AG08395 (cell line): ENCODE data around the gene SMTNL1.

Experiments
- DNase-seq: peaks from one replicate; pipeline ENCODE4 v3.0.0; 2012; ENCODE audit warnings: mixed read lengths, low spot score

The SMTNL1 gene, protein sequence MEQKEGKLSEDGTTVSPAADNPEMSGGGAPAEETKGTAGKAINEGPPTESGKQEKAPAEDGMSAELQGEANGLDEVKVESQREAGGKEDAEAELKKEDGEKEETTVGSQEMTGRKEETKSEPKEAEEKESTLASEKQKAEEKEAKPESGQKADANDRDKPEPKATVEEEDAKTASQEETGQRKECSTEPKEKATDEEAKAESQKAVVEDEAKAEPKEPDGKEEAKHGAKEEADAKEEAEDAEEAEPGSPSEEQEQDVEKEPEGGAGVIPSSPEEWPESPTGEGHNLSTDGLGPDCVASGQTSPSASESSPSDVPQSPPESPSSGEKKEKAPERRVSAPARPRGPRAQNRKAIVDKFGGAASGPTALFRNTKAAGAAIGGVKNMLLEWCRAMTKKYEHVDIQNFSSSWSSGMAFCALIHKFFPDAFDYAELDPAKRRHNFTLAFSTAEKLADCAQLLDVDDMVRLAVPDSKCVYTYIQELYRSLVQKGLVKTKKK

DNA sequence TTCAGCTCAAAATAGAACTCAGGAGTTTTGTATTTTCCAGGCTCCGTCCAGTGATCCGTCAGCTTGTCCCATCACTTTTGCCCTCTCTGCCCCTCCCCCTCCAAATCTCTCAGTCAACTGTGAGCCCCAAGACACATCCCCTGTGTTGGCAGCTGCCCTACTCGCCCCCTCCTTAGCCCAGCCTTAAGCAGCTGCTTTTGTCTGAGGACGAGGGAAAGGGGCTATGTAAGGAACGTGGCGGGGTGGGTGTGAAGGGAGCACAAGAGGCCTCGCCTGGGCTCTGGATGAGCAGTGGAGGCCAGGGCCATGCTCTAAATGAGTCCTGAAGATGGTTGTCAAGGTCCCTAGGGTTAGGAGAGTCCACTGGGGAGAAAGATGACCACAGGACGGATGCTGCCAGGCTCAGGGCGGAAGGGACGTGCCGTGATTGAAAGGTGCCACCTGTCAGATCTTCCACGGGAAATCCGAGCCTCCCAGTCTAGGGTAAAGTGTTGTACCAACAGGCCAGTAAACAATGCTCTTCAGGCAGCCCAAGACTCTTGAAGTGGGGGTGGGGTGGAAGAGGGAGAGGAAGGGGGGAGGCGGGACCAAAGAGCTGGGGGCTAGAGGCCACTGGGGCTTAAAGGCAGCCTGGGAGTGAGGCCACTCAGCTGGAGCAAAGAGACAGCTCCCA lies at the start of gene SMTNL1:
Gene SMTNL1 (plus strand): TSS at position 649 of the 673 bp plus-strand sequence. CDS start 5,048 bp downstream, outside the sequence.
- DNase-seq, result no peak

DNA sequence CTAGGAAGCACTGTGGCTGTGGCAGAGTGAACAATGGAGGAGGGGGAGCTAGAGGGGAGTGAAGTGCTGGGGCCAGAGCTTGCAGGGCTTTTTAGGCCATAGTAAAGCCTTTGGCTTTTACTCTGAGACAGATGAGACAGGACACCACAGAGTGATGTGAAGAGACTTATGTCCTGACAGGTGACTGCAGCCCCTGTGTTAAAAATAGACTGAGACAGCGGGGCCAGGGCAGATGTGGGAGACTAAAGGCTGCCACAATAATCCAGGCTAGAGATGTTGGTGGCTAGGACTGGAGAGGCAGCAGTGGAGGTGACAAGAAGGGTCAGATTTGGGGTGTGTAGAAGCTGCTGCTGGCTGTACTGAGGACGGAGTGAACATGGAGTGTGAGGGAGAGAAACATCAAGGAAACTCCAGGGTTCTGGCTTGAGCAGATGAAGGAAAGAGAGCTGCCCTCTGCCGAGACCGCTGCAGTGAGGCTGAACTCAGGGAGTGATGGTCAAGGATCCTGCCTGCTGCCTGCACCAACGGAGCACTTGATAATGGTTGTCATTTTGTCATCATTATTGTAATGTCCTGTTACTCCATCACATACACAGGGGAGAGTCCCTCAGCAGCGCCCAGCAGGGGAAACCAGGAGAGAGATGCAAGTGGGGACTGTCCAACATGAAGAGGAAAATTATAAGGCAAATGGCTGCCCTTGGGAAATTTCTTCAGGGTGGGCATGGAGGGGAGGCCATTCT lies 49.3 kb upstream of the SMTNL1 start:
- no peak for DNase-seq

DNA sequence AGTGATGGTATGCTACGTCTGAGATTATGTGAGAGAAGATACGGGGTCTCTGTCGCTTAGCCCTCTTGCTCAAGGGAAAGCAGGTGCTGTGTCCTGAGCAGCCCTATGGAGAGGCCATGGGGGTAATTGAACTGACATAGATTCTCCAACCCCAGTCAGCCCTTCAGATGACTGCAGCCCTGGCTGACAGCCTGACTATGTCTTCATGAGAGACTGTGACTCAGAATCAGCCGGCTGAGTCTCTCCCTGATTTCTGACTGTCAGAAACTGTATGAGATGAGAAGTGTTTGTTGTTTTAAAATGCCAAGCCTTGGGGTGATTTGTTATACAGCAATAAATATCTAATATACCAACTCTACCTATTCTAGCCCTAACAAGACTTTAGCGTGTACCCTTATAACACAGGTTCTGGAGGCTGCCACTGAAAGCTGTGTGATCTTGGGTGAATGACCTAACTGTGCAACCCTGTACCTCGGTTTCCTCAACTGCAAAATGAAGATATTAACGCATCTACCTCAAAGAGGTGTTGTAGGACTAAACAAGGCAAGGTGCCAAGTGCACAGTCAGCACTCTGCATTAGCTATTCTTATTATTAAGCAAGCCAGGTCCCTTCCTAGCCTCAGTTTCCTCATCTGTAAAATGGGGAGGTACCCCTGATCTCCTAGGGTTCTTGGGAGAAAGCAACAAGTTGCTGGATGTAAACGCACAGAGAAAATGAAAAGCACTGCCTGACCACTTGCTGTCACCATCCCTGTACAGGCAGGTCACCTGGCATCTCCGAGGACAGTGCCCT lies 46.7 kb upstream of the SMTNL1 start:
- no peak for DNase-seq

DNA sequence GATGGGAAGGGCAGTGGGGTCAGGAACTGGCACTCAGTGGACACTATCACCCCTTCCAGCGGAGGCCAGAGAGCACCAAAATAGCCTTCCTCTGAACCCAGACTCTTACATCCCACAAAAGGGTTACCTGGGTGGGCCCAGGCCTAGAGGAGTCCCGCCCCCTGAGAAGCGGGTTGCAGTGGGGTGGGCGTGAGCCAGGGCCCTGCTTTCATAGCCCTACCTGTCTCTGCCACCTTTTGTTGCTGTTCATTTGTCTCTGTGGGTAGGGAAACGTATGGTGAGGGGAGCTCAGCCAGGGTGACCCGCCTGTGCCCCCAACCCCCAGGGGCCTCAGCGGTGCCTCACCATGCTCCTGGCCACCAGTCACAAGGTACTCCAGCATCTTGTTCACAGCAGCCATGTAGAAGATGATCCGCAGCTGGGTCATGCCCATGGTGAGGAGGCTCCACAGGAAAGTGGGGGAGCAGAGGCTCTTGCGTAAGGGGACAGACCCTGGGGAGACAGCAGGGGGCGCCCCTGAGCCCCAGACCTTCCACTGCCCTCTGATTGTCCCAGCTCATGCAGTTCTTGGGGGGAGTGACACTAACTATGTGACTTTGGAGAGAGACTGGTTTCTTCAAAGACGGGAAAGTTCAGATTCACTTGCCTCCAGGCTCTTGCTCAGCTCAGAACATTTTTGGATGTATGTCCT lies 45.9 kb upstream of the SMTNL1 start:
- peak; percentile 48 for DNase-seq

DNA sequence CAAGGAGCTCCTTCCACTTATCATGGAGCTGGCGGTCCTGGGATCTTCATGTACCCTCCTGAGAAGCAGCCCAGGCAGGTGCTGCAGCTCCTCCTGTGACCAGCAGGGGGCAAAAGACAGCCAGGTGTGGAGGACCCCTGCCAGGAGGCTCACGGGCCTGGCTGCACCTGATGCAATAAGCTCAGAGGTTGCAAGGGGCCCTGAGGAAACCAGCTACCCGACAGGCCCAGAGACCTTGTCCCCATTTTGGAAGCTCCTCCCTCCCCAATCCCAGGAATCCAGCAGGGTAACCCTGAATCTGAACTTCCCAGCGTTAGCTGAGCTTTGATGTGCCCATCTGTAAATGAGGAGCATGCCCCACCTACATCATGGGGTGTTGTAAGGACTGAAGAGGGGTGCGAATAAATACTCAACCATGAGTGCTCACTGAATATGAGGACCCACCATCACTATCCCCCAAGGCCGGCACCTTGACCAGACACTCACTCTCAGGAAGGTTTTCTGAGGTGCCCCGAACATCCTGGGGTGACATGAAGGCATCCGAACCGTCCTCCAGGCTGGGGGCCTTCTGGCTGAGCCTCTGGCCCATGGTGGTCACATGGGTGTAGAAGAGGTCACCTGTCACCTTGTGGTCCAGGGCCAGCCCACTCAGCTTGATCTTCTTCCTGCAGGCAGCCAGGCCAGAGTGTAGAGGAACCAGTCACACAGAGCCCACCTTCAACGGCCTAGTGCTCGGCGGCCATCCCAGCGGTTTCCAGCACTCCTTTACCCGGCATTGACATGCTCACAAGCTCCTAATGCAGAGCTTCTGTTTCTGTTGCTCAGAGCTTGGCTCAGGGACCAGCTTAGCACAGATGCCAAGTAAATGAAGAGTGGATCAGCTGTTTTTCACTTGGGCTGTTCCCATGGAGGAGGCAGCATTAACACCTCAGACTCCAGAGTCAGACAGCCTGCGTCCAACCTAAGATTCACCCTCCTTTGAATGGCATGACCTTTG lies 43.6 kb upstream of the SMTNL1 start:
- DNase-seq, result no peak

DNA sequence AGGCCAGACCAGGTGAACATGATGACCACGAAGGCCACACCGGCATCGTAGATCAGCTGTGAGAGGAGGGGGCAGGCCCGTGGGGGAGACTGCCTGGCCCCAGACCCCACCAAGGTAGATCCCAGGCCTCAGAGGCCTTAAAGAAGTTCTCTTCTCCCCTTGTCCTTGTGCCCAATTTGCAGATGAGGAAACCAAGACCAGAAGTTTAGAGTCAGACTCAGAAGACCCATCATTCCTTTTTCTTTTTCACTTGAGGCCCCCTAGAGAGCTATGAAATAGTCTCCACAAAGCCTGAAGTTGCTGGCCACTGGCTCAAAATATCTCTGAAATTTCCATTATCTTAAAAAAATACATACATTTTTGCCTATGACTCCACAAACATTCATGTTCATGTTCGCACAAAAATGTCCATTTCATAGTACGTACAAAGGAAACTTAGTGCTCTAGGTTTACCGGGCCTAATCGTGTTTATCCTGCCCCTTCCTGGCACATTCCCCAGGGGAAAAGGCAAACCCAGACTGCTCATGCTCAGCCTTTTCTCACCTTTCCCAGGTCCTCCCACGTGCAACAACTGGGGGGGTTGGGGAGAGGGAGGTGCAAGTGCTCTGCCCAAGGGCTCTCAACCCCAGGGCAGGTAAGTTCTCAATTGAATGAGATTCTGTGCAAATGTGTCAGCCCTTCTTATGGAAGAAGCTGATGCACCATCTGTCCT lies 41.1 kb upstream of the SMTNL1 start:
- DNase-seq, result no peak

DNA sequence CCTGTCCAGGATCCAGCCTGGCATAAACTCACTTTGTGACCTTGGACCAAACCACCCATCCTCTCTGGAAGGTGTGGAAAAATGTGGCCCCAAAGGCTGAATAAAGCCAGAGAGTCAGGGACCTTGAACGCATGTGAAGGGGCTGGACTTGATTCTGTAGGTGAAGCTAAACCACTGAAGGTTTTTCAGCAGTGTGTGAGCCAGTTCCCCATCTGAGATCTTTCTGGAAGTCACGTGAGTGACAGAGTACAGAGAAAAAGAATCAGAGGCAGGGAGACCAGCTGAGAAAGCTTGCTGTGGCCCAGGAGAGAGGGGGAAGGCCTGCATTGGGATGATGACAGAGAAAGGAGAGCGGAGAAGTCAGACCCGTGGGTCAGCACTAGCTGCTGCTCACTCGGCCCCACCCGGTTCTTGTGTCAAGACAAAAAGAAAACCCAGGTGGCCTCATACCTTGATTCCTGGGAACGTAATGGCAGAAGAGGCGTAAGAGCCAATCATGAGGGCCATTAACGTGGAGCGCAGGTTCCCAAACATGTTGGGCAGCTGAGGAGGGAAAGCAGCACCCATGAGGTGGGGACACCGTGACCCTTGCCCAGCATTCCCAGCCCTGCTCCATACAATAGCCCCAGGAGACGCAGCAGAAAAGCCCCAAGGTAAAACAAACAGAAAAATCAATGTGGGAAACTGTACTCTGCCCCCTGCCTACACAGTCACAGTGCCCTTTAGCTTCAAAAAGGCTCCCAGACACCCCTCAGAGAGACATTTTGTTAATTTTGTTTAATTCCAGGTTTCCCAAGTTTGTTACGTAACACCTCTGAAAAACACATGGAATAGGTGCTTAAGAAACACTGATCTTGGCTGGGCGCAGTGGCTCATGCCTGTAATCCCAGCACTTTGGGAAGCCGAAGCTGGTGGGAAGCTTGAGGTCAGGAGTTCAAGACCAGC lies 39.8 kb upstream of the SMTNL1 start:
- no peak for DNase-seq

DNA sequence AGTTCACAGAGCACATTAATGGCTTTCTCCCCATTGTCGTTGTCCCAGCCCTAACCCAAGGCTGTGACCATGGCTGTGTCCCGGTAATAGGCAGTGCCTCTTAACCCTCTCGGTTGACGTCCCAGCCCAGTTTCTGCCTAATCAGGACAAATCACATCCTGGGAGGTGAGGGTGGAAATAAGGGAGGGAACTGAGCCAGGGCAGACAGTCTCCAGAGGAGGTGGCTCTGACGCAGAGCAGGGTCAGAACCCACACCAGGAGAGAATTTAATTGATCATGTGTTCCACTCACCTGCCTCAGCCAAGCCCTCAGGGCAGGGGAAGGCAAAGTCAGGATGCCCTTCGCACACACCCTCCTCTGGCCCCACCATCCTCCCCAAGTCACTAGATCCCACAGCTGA lies 38.9 kb upstream of the SMTNL1 start:
- no peak for DNase-seq

DNA sequence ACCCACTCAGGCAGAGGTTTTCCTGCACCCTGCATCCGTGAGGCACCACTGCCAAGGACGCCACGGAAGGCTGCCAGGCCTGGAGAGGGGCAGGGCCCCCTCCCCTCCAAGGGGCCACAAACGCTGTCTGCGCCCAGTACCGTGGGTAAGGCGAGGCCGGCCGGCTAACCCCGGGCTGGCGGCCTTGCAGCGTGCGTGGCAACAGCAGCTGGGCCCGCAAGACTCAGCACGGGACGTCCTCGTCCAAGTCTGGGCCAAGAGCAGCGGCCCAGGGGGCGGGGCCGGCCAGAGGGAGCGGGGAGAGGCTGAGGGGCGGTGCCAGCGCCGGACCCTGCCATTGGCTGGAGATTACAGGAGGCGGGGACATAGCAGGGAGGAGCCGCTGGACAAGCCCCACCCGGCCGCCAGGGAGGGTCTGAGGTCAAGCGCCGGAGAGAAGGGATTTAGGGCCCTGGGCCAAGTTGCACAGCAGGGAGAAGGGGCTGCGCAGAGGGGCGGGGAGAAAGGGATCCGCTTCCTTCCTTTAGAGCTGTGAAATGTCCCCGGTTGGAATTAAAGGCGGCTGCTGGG lies 37.9 kb upstream of the SMTNL1 start:
- DNase-seq, result peak; percentile 99

DNA sequence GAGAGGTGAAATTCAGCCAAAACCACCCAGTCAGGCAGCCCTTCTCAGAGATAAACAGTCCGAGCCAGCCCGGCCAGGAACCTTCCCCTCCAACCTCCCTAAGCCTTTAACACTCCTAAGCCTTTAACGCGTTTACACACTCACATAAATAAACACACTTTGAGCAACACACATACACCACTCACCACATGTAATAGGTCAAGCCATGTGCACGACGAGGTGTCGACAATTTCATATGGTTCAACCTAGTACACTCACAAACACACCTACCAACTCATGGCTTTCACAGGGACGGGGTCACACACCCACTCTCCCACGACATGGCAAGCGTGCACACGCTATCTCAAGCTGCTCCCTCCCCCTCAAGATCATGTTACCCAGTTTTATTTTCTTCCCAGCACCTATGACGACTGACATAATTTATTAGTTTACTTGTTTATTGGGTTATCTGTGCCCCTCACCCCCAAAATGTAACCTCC lies 37.4 kb upstream of the SMTNL1 start:
- DNase-seq, result no peak

DNA sequence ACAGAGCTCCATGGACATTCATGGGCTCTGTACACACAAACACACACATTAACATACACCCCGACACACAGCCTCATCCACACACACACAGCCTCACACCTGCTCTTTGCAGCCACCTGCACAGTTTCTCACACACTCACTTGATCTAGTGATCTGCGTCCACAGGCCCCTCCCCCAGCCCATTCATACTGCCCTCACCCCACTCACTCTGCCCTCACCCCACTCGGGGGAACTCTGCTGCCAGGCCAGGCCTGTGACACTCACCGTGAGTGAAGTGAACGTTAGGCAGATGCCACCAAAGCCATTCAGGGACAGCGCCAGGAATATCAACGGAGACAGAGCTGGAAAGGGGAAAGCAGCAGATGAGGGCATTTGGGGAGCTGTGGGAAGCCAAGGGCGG lies 36.9 kb upstream of the SMTNL1 start:
- no peak for DNase-seq

DNA sequence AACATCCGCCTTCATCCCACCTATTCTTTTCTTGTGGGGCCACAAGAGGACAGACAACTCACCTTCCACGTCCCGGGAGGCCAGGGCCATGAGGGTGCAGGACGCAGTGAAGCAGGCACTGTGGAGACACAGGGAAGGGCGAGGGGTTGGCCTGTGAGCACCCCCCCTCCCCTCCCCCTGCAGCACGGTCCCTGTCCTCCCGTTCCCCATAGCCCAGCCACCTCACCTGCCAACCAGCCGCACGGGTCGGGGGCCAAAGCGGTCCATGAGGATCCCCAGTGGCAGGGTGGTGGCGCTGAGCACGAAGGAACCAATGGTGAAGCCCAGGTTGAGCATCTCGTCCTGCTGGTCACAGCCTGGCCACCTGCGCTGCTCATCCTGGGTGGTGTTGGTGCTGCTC lies 36.5 kb upstream of the SMTNL1 start:
- no peak for DNase-seq

DNA sequence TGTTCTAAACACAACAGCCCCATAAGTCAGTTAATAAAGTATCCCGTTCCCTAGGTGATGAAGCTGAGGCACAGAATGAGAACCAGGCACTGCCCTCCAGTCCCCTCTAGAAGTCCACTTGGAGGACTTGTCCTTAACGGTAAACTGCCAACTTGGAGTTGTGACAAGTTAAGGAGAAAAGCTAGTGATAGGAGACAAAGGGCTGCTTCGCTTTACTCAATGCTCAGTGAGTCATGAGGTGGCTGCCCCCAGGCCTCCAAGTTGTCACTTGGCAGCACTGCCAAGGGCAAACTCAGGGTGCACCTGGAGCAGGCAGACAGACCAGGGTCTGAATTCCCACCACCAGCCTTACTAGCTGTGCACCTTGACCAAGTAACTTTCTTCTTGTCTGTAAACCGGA lies 35.4 kb upstream of the SMTNL1 start:
- no peak for DNase-seq

DNA sequence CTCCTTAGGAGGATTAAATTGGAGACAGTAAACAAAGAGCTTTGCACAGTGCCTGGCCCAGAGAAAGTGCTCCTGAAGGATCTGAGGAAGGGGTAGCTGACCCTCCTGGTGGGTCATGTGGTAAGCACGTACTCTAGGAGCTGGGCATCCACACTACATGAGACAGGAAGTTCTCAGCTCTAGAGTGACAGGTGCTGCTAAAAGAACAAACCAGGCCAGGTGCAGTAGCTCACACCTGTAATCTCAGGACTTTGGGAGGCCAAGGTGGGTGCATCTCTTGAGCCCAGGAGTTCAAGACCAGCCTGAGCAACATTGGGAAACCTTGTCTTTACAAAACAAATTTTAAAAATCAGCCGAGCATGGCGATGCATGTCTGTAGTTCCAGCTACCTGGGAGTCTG lies 35.0 kb upstream of the SMTNL1 start:
- DNase-seq, result no peak

DNA sequence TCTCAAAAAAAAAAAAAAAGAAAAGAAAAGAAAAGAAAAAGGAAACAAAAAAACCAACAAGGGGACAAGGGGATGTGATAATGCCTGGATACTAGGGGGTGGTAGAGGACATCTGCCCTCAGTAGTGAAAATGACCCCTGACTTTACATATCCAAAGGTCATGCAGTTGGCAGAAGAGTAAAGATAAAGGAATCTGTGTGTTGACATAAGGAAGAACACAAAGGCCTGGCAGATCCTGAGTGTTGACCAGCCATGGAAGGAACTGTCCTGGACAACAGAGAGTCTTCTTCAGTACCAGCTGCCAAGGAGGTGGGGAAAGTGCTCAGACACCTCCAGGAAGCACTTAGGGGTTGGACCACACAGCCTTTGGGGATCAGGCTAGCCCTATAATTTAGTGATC lies 34.5 kb upstream of the SMTNL1 start:
- no peak for DNase-seq

DNA sequence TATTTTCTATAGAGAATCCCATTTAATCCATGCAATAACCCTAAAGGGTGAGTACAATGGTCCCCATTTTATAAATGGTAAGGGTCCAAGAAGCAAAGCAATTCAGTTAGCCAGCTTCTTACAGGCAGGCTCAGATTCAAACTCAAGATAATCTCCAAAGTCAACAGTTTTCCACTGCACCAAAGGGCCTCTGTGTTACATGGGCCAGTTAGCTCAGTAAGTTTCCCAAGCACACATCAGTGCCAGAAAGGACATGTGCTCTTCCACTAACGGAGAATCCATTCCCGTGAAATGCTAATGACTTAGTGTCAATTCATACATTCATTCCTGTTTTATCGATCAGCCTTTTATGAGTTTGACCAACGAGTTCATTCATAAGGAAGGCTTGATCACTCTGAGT lies 32.9 kb upstream of the SMTNL1 start:
- no peak for DNase-seq

DNA sequence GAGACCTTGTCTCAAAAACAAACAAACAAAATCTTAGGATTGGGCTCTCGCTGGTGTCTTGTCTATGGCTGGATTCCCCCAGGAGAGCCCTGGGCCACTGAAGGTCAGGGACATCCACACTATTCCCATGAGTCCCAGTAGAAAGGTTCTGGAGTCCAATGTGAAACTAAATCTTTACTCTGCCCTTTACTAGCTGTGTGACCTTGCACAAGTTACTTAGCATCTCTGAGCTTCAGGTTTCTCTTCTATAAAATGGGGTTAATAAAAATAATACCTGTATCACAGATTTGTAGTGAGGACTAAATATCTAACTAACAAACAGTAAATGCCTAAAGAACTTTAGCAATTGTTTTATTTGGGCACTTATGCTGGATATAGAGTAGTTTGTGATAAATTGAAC lies 30.9 kb upstream of the SMTNL1 start:
- no peak for DNase-seq
